ENCODE data around the gene THEMIS.

- TF ChIP-seq, protein P1, sequence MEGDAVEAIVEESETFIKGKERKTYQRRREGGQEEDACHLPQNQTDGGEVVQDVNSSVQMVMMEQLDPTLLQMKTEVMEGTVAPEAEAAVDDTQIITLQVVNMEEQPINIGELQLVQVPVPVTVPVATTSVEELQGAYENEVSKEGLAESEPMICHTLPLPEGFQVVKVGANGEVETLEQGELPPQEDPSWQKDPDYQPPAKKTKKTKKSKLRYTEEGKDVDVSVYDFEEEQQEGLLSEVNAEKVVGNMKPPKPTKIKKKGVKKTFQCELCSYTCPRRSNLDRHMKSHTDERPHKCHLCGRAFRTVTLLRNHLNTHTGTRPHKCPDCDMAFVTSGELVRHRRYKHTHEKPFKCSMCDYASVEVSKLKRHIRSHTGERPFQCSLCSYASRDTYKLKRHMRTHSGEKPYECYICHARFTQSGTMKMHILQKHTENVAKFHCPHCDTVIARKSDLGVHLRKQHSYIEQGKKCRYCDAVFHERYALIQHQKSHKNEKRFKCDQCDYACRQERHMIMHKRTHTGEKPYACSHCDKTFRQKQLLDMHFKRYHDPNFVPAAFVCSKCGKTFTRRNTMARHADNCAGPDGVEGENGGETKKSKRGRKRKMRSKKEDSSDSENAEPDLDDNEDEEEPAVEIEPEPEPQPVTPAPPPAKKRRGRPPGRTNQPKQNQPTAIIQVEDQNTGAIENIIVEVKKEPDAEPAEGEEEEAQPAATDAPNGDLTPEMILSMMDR (IDR thresholded peaks at IDR 0.05): no peak
- TF ChIP-seq POLR2AphosphoS5 (IDR thresholded peaks at IDR 0.05): no peak
Measured at GRCh38 chr6:127868338-127868737, 32.5 kb downstream of the THEMIS start.
